DOHH2 (cell line): ENCODE measurements around the gene TMEM52B.

Source experiments
- H3F3A ChIP-seq: fragments of 200-600 bp; sonication (generic), shearing (Covaris generic); 2 replicates; pipeline ENCODE4 v1.6.0; 2016; ENCODE audit warnings: antibody characterized with exemption, mild to moderate bottlenecking; ENCODE audit not compliant: control insufficient read depth, insufficient read depth
- H3K27ac ChIP-seq: fragments of 200-600 bp; sonication (generic); 2 replicates; pipeline ENCODE4 v1.5.1; 2014; ENCODE audit warnings: low read depth, mild to moderate bottlenecking, low read length, moderate library complexity
- H3K27me3 ChIP-seq: fragments of 200-600 bp; sonication (generic); 2 replicates; pipeline ENCODE4 v1.6.1; 2014; ENCODE audit warnings: mild to moderate bottlenecking, low read length, mixed read lengths; ENCODE audit not compliant: control insufficient read depth
- H3K36me3 ChIP-seq: fragments of 200-600 bp; sonication (generic); 2 replicates; pipeline ENCODE4 v1.6.1; 2014; ENCODE audit warnings: mild to moderate bottlenecking, low read length, moderate library complexity, mixed read lengths; ENCODE audit not compliant: control insufficient read depth
- H3K4me1 ChIP-seq: fragments of 200-600 bp; sonication (generic); 2 replicates; pipeline ENCODE4 v1.6.1; 2014; ENCODE audit warnings: mild to moderate bottlenecking, low read length, mixed read lengths; ENCODE audit not compliant: control insufficient read depth
- H3K4me2 ChIP-seq: fragments of 200-600 bp; sonication (generic); 2 replicates; pipeline ENCODE4 v1.6.0; 2014; ENCODE audit warnings: mild to moderate bottlenecking, low read length, moderate library complexity
- H3K4me3 ChIP-seq: fragments of 200-600 bp; sonication (generic); 2 replicates; pipeline ENCODE4 v1.5.1; 2014; ENCODE audit warnings: mild to moderate bottlenecking, low read length, mixed read lengths
- H3K79me2 ChIP-seq: fragments of 200-600 bp; sonication (generic); 2 replicates; pipeline ENCODE4 v1.6.1; 2014; ENCODE audit warnings: mild to moderate bottlenecking, low read length, mixed read lengths; ENCODE audit not compliant: control insufficient read depth
- H3K9me2 ChIP-seq: fragments of 200-600 bp; sonication (generic); replicated peaks from 2 replicates; pipeline ENCODE4 v1.6.1; 2014; ENCODE audit warnings: mild to moderate bottlenecking, low read length, mixed read lengths; ENCODE audit not compliant: control insufficient read depth
- H3K9me3 ChIP-seq: fragments of 200-600 bp; sonication (generic); 2 replicates; pipeline ENCODE4 v1.6.1; 2014; ENCODE audit warnings: antibody characterized with exemption, low read length, mixed read lengths; ENCODE audit not compliant: control insufficient read depth, insufficient read depth
- H4K20me1 ChIP-seq: fragments of 200-600 bp; sonication (generic); 2 replicates; pipeline ENCODE4 v1.6.0; 2014; ENCODE audit warnings: low read depth, mild to moderate bottlenecking, antibody characterized with exemption, low read length, moderate library complexity; ENCODE audit not compliant: control insufficient read depth, insufficient read depth
- EZH2phosphoT487 ChIP-seq: fragments of 200-600 bp; sonication (generic); IDR thresholded peaks from 2 replicates; pipeline ENCODE4 v1.6.1; 2017; ENCODE audit warnings: borderline replicate concordance, mild to moderate bottlenecking, antibody characterized with exemption, low read length, moderate library complexity, mixed read lengths
- TF ChIP-seq, protein P1 (sequence below): fragments of 200-600 bp; sonication (generic); IDR thresholded peaks from one replicate; pipeline ENCODE4 v1.5.1; 2014; ENCODE audit warnings: antibody characterized with exemption, mild to moderate bottlenecking, low read depth, low read length; ENCODE audit not compliant: poor library complexity, severe bottlenecking

Gene TMEM52B

GRCh38 chr12:10171973-10172728 is 6.7 kb upstream of the TMEM52B start, which contains the start of gene OLR1:
TSS of gene OLR1 (minus strand) at chr12:10172132. CDS start at chr12:10172077, 55 bp downstream.
- TF ChIP-seq, protein P1, sequence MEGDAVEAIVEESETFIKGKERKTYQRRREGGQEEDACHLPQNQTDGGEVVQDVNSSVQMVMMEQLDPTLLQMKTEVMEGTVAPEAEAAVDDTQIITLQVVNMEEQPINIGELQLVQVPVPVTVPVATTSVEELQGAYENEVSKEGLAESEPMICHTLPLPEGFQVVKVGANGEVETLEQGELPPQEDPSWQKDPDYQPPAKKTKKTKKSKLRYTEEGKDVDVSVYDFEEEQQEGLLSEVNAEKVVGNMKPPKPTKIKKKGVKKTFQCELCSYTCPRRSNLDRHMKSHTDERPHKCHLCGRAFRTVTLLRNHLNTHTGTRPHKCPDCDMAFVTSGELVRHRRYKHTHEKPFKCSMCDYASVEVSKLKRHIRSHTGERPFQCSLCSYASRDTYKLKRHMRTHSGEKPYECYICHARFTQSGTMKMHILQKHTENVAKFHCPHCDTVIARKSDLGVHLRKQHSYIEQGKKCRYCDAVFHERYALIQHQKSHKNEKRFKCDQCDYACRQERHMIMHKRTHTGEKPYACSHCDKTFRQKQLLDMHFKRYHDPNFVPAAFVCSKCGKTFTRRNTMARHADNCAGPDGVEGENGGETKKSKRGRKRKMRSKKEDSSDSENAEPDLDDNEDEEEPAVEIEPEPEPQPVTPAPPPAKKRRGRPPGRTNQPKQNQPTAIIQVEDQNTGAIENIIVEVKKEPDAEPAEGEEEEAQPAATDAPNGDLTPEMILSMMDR = no peak
- no peak for TF ChIP-seq EZH2phosphoT487

GRCh38 chr12:10174986-10175614 is 3.7 kb upstream of the TMEM52B start:
- Histone ChIP-seq H3K4me2 (no peak overlapping the region), H3K9me2 (no peaks in the 10 kb centered on the region), H3K36me3 (no peaks in the 10 kb centered on the region), H3K4me3 (no peak overlapping the region), H3K79me2 (no peaks in the 10 kb centered on the region), H3K27ac (no peak overlapping the region), H3K27me3 (peaks cover 14% of the 10 kb centered on the region), H3K4me1 (peaks cover 12% of the 10 kb centered on the region), H4K20me1 (no peaks in the 10 kb centered on the region), H3K9me3 (no peaks in the 10 kb centered on the region), H3F3A (no peaks in the 10 kb centered on the region)
- TF ChIP-seq, protein P1 = no peak
- no peak for TF ChIP-seq EZH2phosphoT487

More at GRCh38 chr12:10171973-10172728, 6.7 kb upstream of the TMEM52B start, which contains the start of gene OLR1:
- H3F3A ChIP-seq = no peaks in the 10 kb centered on the region
- H3K36me3 ChIP-seq = no peaks in the 10 kb centered on the region
- no peaks in the 10 kb centered on the region for H4K20me1 ChIP-seq
- no peak within 1 kb of the TSS for H3K27ac ChIP-seq
- H3K4me1 ChIP-seq = peaks cover 26% of the 10 kb centered on the region
- H3K4me3 ChIP-seq = no peak within 1 kb of the TSS
- no peak within 1 kb of the TSS for H3K4me2 ChIP-seq
- 0 out of 2 replicates have a peak, but pooled peaks cover 2% of the 10 kb centered on the region for H3K27me3 ChIP-seq
- no peaks in the 10 kb centered on the region; the same call in 1 of the 2 replicates for H3K9me2 ChIP-seq
- no peaks in the 10 kb centered on the region for H3K79me2 ChIP-seq
- no peaks in the 10 kb centered on the region for H3K9me3 ChIP-seq

GRCh38 chr12:10175846-10176636 is 2.8 kb upstream of the TMEM52B start:
- Histone ChIP-seq H3K4me1 (0 out of 2 replicates have a peak, but pooled peaks cover 5% of the 10 kb centered on the region), H3K4me2 (no peak overlapping the region), H3K9me2 (no peaks in the 10 kb centered on the region), H3K79me2 (no peaks in the 10 kb centered on the region), H3F3A (no peaks in the 10 kb centered on the region), H3K4me3 (no peak overlapping the region), H3K27me3 (peaks cover 14% of the 10 kb centered on the region), H4K20me1 (no peaks in the 10 kb centered on the region), H3K36me3 (no peaks in the 10 kb centered on the region), H3K9me3 (no peaks in the 10 kb centered on the region), H3K27ac (no peak overlapping the region)
- TF ChIP-seq, protein P1 = no peak
- no peak for TF ChIP-seq EZH2phosphoT487
